ENCODE results near the gene TMEM59L. TPM values are rescaled to one million over a fixed set of nuclear protein-coding genes. Genes with fewer than 3 reads are reported as not detected.
A peak's percentile ranks its signal among the peaks of the same experiment; 100 is the strongest.

The TMEM59L gene
- total and polyA plus RNA-seq, 2 of the 13 experiments (the other 11 are each of a cell fraction or from before 2014, with no cell fraction given) = 0.97 to 5.5 TPM

- TF ChIP-seq, protein P1, sequence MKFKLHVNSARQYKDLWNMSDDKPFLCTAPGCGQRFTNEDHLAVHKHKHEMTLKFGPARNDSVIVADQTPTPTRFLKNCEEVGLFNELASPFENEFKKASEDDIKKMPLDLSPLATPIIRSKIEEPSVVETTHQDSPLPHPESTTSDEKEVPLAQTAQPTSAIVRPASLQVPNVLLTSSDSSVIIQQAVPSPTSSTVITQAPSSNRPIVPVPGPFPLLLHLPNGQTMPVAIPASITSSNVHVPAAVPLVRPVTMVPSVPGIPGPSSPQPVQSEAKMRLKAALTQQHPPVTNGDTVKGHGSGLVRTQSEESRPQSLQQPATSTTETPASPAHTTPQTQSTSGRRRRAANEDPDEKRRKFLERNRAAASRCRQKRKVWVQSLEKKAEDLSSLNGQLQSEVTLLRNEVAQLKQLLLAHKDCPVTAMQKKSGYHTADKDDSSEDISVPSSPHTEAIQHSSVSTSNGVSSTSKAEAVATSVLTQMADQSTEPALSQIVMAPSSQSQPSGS (CRISPR knock-in tag; IDR thresholded peaks at IDR 0.05) = no peak
- TF ChIP-seq, protein P2, sequence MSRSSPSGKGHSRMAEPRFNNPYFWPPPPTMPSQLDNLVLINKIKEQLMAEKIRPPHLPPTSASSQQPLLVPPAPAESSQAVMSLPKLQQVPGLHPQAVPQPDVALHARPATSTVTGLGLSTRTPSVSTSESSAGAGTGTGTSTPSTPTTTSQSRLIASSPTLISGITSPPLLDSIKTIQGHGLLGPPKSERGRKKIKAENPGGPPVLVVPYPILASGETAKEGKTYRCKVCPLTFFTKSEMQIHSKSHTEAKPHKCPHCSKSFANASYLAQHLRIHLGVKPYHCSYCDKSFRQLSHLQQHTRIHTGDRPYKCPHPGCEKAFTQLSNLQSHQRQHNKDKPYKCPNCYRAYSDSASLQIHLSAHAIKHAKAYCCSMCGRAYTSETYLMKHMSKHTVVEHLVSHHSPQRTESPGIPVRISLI (CRISPR knock-in tag; IDR thresholded peaks at IDR 0.05; ENCODE audit: borderline replicate concordance) = no peak
- TF ChIP-seq MED8 (CRISPR knock-in tag; IDR thresholded peaks at IDR 0.05; ENCODE audit: insufficient replicate concordance) (peak; percentile 91), HES4 (CRISPR knock-in tag; IDR thresholded peaks at IDR 0.05; ENCODE audit: borderline replicate concordance) (no peak), ONECUT2 (CRISPR knock-in tag; IDR thresholded peaks at IDR 0.05) (no peak), DMTF1 (CRISPR knock-in tag; IDR thresholded peaks at IDR 0.05) (no peak), ZNF124 (CRISPR knock-in tag; IDR thresholded peaks at IDR 0.05) (no peak), EEA1 (CRISPR knock-in tag; IDR thresholded peaks at IDR 0.05; ENCODE audit: borderline replicate concordance) (no peak), ZNF24 (IDR thresholded peaks at IDR 0.05) (no peak), KDM3A (CRISPR knock-in tag; IDR thresholded peaks at IDR 0.05; ENCODE audit: low read depth) (peak; percentile 48; the same call in 1 of the 2 replicates), ZKSCAN5 (CRISPR knock-in tag; IDR thresholded peaks at IDR 0.05) (no peak), TRIM22 (IDR thresholded peaks at IDR 0.05) (no peak), ZBTB43 (CRISPR knock-in tag; conservative IDR thresholded peaks at IDR 0.05) (peak; percentile 50; the same call in 1 of the 2 replicates), ZFP41 (CRISPR knock-in tag; IDR thresholded peaks at IDR 0.05; ENCODE audit: borderline replicate concordance) (no peak), TFE3 (CRISPR knock-in tag; IDR thresholded peaks at IDR 0.05) (0 out of 2 replicates have a peak, but pooled peaks have one; percentile 31), MIER3 (CRISPR knock-in tag; IDR thresholded peaks at IDR 0.05; ENCODE audit: borderline replicate concordance) (peak; percentile 40; the same call in 1 of the 2 replicates), PBX3 (CRISPR knock-in tag; IDR thresholded peaks at IDR 0.05; ENCODE audit: borderline replicate concordance) (no peak)
Observed at GRCh38 chr19:18610556-18611326, 1.9 kb upstream of the TMEM59L start (continued).
